GM21619 (cell line): ENCODE data around the gene LRRK1.

Experiments
- ATAC-seq: cut with Tn5 transposase; IDR thresholded peaks from one replicate; pipeline ENCODE4 v1.9.1; 2021; ENCODE audit not compliant: unreplicated experiment

LRRK1 gene

DNA sequence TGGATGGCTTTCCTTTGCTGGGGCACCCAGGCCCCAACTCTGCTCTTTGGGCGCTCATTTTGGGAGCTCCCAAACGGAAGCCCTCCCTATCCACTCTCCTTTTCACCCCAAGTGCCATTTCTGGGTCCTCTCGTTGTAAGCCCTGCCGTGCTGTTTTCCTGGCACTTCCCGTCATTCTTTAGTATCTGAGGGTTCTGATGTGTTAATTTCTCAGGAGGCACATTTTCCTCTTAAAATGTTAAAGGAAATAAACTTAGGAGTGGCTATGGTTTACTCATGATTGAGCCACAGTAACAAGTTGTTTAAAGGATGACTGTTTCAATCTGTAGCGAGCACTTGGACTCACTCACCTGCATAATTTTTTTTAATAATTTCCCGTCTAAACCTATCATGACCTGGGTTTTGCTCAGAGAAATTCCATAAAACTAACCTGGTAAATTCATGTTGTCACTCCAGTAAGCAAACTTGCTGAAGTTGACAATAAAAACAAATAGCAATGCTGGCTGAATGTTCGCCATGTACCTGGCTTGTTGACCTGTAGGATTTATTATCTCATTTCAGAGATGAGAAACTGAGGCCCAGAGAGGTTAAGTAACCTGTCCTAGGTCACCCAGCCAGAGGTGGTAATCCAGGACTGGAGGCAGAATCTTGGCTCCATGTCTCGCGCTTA lies 29.0 kb upstream of the LRRK1 start:
- ATAC-seq, result no peak

- no peak for ATAC-seq
Measured at GRCh38 chr15:100890850-100891249, 28.3 kb upstream of the LRRK1 start.

GRCh38 chr15:100891307-100892012 lies 27.7 kb upstream of the LRRK1 start:
- ATAC-seq, result no peak

- ATAC-seq, result no peak
Measured at GRCh38 chr15:100892013-100892355, 27.2 kb upstream of the LRRK1 start.

DNA sequence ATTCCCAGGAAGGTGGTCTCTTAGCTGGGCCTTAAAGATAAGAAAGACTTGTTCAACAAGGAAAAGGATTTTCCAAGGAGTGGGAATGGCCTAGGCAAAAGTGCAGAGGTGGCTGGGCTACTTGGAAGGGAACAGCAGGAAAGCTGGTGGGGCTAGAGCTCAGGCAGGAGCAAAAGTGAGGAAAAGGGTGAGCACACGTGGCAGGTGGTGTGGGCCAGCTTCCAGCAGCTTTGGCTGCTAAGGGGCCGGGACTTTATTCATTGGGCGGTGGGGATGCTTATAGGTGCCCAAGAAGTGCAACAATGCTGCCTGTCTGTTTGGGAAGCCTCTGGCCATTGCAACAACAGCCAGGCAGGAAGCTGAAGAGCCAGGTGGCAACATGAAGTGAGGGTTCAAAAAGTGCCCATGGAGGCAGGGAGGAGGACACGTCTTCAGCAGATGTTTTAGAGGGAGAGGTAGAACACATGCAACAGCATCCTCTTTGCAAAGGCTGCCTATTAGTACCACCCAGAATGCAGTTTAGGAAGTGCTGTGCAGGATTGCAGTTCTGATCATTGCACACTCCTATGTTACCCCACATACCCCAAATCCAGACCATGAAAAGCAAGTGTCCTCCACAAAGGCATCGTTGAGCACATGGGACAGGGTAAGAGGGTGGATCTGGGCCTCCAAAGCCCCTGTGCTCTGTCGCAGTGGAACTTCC lies 25.7 kb upstream of the LRRK1 start:
- no peak for ATAC-seq

GRCh38 chr15:100893964-100894295 lies 25.2 kb upstream of the LRRK1 start:
- no peak for ATAC-seq

- no peak for ATAC-seq
Measured at GRCh38 chr15:100895721-100896120, 23.4 kb upstream of the LRRK1 start.

GRCh38 chr15:100897221-100898151 lies 21.7 kb upstream of the LRRK1 start:
- no peak for ATAC-seq

GRCh38 chr15:100898152-100898490 lies 21.0 kb upstream of the LRRK1 start:
- ATAC-seq, result no peak

DNA sequence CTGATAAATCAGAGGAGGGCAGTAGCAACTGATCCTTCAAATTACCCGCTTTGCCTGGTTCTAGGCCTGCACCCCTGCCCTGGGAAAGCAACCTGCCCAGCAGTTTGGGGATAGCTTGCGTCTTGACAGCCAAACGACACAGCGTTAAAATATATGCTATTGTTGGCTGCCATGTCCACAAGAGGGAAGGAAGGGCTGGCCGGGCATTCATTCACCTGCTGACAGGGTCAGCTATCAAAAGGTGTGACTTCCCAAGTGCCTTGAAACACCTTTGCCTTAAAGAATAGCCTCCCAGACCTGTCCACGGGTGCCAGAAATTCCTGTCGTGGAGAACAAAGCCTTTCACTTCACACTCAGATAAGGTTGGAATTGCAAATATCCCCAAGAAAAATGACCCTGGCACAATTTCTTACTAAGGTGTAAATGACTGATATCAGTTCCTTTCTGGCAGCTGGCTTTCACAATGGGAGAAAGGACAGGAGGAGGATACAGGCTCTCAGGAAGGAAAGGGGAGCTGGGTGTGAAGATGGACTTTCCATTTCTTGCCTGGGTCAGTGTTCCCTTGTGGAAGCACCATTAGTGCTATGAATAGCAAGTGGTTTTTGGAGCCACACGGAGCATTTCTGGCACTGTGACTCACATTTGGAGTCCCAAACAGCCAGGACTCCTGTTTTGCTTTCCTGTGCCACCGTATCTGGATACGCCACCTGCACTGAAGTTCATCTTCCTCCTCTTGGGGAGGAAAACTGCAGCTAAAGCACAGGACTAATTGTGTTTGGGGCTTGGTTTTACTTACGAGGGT lies 20.3 kb upstream of the LRRK1 start:
- ATAC-seq, result no peak

DNA sequence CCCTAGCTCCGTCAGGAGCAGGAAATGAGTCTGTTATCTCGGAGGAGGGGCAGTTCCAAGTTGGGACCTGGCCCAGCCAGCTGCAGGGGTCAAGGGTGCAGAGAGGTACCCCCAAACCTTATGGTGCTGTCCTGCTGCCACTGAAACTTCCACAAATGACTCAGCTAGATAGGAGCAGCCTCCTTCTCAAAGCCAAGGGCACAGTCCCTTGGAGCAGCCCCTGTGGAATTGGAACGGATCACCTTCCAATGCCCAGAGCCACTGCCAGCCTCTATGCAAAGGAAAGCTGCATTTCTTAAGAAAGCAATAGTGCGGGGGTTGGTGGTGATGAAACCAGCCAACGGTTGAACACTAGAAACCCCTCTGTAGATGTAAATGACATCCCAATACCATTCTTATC lies 19.6 kb upstream of the LRRK1 start:
- ATAC-seq, result no peak

DNA sequence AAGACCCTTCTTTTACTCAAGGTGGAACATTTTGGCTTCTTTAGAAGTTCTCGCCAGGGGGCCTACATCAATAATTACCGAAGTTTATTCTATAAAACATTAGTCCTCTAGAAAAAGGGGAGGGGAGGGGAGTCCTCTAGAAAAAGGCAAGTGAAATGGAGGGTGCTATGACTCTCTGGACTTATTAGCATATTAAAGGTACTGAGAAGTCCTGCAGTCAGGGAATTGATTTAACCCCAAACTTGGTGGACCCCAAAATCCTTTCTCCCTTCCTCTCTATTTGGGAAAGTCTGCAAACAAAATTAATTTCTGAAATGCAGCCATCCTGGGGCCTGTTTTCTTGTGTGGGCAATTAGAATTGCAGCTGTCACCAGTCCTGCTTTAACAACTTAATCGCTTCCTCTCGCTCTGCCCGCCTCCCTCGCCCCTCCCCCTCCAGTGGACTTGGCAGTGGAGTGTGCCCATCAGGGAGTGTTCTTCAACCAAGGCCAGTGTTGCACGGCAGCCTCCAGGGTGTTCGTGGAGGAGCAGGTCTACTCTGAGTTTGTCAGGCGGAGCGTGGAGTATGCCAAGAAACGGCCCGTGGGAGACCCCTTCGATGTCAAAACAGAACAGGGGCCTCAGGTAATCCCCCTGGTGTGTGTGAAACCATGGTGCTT lies 18.9 kb upstream of the LRRK1 start:
- no peak for ATAC-seq

- ATAC-seq, result no peak
Measured at GRCh38 chr15:100900795-100901169, 18.4 kb upstream of the LRRK1 start.

DNA sequence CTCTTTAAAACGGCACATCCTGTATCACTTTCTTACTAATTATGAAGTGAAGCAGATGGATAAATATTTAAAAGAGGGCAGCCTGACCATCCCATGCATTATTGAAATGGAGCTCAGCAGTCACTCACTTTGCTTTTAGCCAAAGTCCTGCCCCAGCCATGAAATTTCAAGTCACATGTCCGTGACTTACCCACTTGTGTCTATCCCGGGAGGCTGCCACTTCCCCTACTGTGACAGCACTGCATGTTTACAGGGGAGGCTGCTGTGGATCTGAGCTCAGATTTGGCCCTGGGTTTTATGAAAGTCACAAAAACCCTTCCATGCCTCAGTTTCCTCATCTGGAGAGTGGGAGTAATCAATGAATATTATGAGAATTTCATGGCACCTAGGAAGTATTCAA lies 17.9 kb upstream of the LRRK1 start:
- ATAC-seq, result no peak

DNA sequence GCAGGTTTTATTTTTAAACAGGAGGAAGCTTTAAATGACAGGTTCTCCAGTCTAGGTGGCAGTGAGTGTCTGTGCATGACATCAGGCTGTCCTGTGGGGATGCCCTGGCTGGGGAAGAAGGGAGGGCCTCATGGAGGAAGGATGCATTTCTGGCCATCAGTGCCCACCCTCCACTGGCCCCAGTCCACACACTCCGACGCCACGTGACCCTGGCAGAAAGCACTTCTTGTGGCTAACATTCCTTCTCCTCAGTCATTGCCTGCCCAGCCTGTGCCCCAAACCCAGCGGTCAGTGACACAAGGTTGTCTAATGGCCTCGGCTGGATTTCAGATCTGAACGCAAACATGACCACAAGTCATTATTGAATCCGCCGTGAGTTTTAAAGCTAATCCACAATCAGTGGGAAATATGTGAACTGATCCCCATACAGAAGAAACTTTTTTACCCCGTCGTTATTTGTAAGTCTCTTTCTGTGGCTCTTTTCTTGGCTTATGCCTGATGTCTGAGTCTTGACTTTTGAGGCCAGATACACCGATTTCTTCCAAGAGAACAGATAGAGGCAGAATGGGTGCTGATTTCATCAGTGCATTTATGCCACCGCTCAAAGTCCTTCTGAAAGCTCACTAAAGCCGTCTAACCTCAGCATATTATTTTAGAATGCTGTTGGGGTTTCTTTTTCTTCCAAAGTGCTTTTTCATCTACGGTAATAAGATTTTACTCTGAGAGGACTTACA lies 17.3 kb upstream of the LRRK1 start:
- ATAC-seq, result no peak

- ATAC-seq, result no peak
Measured at GRCh38 chr15:100902436-100903167, 16.6 kb upstream of the LRRK1 start.

DNA sequence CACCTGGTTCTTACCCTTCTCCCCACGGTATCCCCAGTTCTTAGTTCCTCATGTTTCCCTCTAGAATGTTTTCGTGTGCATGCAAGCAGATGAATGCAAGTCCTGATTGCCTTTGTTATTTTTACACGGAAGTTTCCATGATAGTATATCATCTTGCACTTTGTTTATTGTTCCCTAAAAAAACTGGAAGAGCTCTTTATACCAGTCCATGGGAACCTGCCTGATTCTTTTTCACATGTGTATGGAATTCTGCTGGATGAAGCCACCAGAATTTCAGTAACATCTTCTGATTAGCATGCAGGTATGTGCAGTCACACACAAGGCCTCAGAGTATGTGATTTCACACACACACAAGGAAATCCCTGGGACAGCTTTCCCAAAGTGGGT lies 16.0 kb upstream of the LRRK1 start:
- no peak for ATAC-seq

GRCh38 chr15:100905850-100906249 lies 13.3 kb upstream of the LRRK1 start:
- no peak for ATAC-seq

- no peak for ATAC-seq
Measured at GRCh38 chr15:100908466-100908865, 10.7 kb upstream of the LRRK1 start.
